IMR-90 (cell line): ENCODE results near the gene ARHGEF12.

ENCODE experiments used
- POLR2A ChIP-seq: IDR thresholded peaks from 2 replicates; pipeline ENCODE4 v1.6.1; 2012; ENCODE audit warnings: mild to moderate bottlenecking, low read depth, low read length
- RFX5 ChIP-seq: IDR thresholded peaks from 2 replicates; pipeline ENCODE4 v1.8.0; 2012; ENCODE audit warnings: low read depth, mild to moderate bottlenecking, low read length, moderate library complexity
- SMC3 ChIP-seq: fragments of 150-350 bp; IDR thresholded peaks from 2 replicates; pipeline ENCODE4 v1.6.1; 2016; ENCODE audit warnings: low read depth, mild to moderate bottlenecking, antibody characterized with exemption, low read length, moderate library complexity
- TF ChIP-seq, protein P1 (sequence below): conservative IDR thresholded peaks from 2 replicates; pipeline ENCODE4 v1.5.1; 2012; ENCODE audit warnings: mild to moderate bottlenecking, low read depth, low read length, improper control_type of control experiment

DNA sequence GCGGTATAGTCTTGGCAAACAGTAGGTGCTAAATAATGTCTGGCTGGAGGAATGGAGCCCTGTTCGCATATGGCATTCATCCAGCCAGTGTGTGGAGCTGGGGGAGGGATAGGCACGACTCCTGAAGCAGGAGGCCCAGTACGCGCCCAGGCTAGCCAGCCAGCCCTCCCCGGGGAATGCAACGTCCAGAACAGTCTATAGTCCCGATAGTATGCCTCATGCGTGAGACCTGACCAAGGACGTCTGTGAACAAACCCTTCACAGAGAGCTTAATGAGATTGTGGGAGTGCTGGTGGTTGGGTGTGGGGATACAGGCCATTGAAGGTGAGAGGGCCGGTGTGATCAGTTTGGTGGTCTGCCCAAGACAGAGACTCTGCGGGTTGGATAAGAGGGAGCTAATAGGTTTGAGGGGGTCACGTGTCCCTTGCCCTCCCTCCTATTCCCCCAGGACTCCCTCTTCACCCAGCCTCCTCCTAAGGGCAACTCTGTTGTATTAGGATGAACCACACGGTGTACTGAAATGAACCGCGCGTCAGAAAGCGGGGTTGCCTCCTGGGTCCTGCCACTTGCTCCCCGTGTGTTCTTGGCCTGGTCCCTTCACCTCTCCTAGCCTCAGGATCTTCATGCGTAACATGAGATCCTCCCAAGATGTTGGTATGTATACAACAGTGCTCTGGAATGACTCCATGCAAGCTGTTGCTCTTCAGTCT is 174.3 kb downstream of the ARHGEF12 start:
- TF ChIP-seq SMC3 (no peak), RFX5 (no peak), POLR2A (no peak)
- TF ChIP-seq, protein P1, sequence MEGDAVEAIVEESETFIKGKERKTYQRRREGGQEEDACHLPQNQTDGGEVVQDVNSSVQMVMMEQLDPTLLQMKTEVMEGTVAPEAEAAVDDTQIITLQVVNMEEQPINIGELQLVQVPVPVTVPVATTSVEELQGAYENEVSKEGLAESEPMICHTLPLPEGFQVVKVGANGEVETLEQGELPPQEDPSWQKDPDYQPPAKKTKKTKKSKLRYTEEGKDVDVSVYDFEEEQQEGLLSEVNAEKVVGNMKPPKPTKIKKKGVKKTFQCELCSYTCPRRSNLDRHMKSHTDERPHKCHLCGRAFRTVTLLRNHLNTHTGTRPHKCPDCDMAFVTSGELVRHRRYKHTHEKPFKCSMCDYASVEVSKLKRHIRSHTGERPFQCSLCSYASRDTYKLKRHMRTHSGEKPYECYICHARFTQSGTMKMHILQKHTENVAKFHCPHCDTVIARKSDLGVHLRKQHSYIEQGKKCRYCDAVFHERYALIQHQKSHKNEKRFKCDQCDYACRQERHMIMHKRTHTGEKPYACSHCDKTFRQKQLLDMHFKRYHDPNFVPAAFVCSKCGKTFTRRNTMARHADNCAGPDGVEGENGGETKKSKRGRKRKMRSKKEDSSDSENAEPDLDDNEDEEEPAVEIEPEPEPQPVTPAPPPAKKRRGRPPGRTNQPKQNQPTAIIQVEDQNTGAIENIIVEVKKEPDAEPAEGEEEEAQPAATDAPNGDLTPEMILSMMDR: no peak
